HPDE6-E6E7 (cell line): ENCODE measurements around the gene CHCHD5.
"Not testable (repeated sequence)": the region's sequence is repeated elsewhere in the genome, so short reads cannot be mapped to it uniquely, and the experiment has no call there.

ENCODE experiments used
- DNase-seq: peaks from one replicate; pipeline ENCODE4 v3.0.0; 2011; ENCODE audit warnings: missing footprints; ENCODE audit errors: extremely low spot score

Gene CHCHD5

GRCh38 chr2:112584134-112584890, at the start of gene CHCHD5:
TSS of gene CHCHD5 (plus strand) at chr2:112584609. CDS start at chr2:112584648, 39 bp downstream.
- DNase-seq = peak; percentile 88

GRCh38 chr2:112534826-112535225, 49.6 kb upstream of the CHCHD5 start:
- no peak for DNase-seq

GRCh38 chr2:112536665-112537064, 47.7 kb upstream of the CHCHD5 start:
- not testable (repeated sequence) for DNase-seq

- no peak for DNase-seq
Measured at GRCh38 chr2:112539306-112539705, 45.1 kb upstream of the CHCHD5 start.

- no peak for DNase-seq
Measured at GRCh38 chr2:112540906-112541305, 43.5 kb upstream of the CHCHD5 start.

GRCh38 chr2:112541315-112542122, 42.9 kb upstream of the CHCHD5 start:
- DNase-seq = no peak

GRCh38 chr2:112542123-112542983, 42.1 kb upstream of the CHCHD5 start, which contains the start of gene POLR1B:
TSS of gene POLR1B (plus strand) at chr2:112542465. CDS start at chr2:112542495, 30 bp downstream.
- peak; percentile 88 for DNase-seq

- peak; percentile 15 for DNase-seq
Measured at GRCh38 chr2:112542984-112543661, 41.3 kb upstream of the CHCHD5 start.

- no peak for DNase-seq
Measured at GRCh38 chr2:112547333-112547732, 37.1 kb upstream of the CHCHD5 start.

GRCh38 chr2:112548980-112549379, 35.4 kb upstream of the CHCHD5 start:
- no peak for DNase-seq

- DNase-seq = no peak
Measured at GRCh38 chr2:112566104-112566503, 18.3 kb upstream of the CHCHD5 start.

- not testable (repeated sequence) for DNase-seq
Measured at GRCh38 chr2:112566508-112566907, 17.9 kb upstream of the CHCHD5 start.

- no peak for DNase-seq
Measured at GRCh38 chr2:112572005-112572404, 12.4 kb upstream of the CHCHD5 start.

GRCh38 chr2:112577756-112578155, 6.7 kb upstream of the CHCHD5 start:
- no peak for DNase-seq

- DNase-seq = no peak
Measured at GRCh38 chr2:112579241-112579640, 5.2 kb upstream of the CHCHD5 start.

- no peak for DNase-seq
Measured at GRCh38 chr2:112580084-112580483, 4.3 kb upstream of the CHCHD5 start.

- DNase-seq = no peak
Measured at GRCh38 chr2:112582314-112582746, 2.1 kb upstream of the CHCHD5 start.

GRCh38 chr2:112583497-112584133, 794 bp upstream of the CHCHD5 start:
- DNase-seq = peak; percentile 7

GRCh38 chr2:112584891-112585250, 462 bp downstream of the CHCHD5 start:
- DNase-seq = no peak

- DNase-seq = no peak
Measured at GRCh38 chr2:112585400-112585799, 991 bp downstream of the CHCHD5 start.
